ENCODE measurements around the gene SOX14. TPM values are rescaled to one million over a fixed set of nuclear protein-coding genes. Genes with fewer than 3 reads are reported as not detected.

SOX14 gene
- total RNA-seq, 1 donor from 2014 or later, result not detected

DNA sequence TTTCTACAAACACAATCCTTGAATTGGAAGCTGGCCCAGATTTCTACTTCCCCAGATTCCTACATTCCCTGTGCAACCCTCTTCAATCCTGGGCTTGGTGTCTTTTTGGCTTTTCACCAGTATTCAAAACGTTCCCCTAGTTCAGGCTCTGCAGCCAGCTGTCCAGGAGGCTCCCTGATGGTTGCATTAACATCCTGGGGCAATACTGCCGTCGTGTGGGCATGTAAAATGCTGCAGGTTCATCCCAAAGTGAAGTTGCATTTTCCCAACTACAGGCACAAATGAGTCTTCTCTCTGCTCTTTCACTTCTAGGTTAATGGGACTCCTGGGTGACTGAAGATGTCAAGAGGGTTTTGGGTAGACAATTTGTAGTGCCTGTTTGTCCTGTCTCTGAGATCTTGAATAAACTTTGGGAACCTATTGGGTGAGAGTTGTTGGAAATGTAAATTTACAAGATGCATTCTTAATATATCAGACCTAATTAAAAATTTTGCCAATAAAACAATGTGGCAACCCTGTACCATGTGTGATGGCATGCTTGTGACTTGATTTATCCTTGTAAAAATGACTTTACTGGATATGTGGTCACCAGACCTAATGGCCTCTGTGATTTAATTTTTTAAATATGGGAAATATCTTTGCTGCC lies 28.6 kb downstream of the SOX14 start:
- TF ChIP-seq, protein P1, sequence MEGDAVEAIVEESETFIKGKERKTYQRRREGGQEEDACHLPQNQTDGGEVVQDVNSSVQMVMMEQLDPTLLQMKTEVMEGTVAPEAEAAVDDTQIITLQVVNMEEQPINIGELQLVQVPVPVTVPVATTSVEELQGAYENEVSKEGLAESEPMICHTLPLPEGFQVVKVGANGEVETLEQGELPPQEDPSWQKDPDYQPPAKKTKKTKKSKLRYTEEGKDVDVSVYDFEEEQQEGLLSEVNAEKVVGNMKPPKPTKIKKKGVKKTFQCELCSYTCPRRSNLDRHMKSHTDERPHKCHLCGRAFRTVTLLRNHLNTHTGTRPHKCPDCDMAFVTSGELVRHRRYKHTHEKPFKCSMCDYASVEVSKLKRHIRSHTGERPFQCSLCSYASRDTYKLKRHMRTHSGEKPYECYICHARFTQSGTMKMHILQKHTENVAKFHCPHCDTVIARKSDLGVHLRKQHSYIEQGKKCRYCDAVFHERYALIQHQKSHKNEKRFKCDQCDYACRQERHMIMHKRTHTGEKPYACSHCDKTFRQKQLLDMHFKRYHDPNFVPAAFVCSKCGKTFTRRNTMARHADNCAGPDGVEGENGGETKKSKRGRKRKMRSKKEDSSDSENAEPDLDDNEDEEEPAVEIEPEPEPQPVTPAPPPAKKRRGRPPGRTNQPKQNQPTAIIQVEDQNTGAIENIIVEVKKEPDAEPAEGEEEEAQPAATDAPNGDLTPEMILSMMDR (IDR thresholded peaks at IDR 0.05), result peak; percentile 69
- no peak for TF ChIP-seq EZH2 (IDR thresholded peaks at IDR 0.05)
- Histone ChIP-seq H2AFZ (replicated peaks) (no peak overlapping the region), H3K9ac (no peak overlapping the region), H3K79me2 (ENCODE audit: low read depth) (no peaks in the 10 kb centered on the region), H3K4me1 (peaks cover 5% of the 10 kb centered on the region), H3K27ac (no peak overlapping the region), H4K20me1 (ENCODE audit: low read depth) (no peaks in the 10 kb centered on the region), H3K4me2 (no peak overlapping the region), H3K36me3 (no peaks in the 10 kb centered on the region), H3F3A (ENCODE audit: low read depth) (peaks cover 6% of the 10 kb centered on the region), H3K9me3 (ENCODE audit: low read depth) (no peaks in the 10 kb centered on the region), H3K27me3 (peaks cover 2% of the 10 kb centered on the region), H3K4me3 (no peak overlapping the region)
- no peaks in the 10 kb centered on the region for H3K36me3 Mint-ChIP-seq
- H3K27ac Mint-ChIP-seq, result no peak overlapping the region
- DNase-seq (ENCODE audit: low spot score), result peak; percentile 73
- no peak overlapping the region for H3K4me3 Mint-ChIP-seq
- H3K4me1 Mint-ChIP-seq, result no peaks in the 10 kb centered on the region
- no peaks in the 10 kb centered on the region for H3K9me3 Mint-ChIP-seq
- H3K27me3 Mint-ChIP-seq (ENCODE audit: insufficient read depth, low read depth), result no peaks in the 10 kb centered on the region

DNA sequence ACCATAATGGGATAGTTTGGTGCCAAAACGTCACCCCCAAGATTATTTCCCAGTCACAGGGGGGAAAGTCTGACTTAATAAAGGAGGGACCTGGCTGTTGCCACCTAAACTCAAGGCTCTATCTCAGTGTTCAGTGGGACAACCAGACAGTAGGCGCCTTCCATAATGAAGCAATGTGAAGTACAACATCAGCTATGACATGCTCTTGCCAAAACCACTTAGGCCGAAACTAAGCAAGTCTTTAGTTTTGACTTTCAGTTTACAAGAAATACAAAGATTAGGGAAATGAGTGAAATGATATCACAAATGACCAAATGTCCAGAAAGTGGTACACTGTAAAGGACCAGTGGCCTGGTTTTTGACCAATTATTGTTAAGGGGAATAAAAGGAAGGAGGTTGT lies 32.9 kb downstream of the SOX14 start:
- H3K27me3 Mint-ChIP-seq (ENCODE audit: insufficient read depth, low read depth), result peaks cover 3% of the 10 kb centered on the region
- H3K36me3 Mint-ChIP-seq, result no peaks in the 10 kb centered on the region
- Histone ChIP-seq H3K4me1 (no peaks in the 10 kb centered on the region), H3K27me3 (no peaks in the 10 kb centered on the region), H3K27ac (no peak overlapping the region), H2AFZ (replicated peaks) (no peak overlapping the region), H3K4me3 (no peak overlapping the region), H3F3A (ENCODE audit: low read depth) (no peaks in the 10 kb centered on the region), H4K20me1 (ENCODE audit: low read depth) (no peaks in the 10 kb centered on the region), H3K4me2 (no peak overlapping the region), H3K36me3 (no peaks in the 10 kb centered on the region), H3K79me2 (ENCODE audit: low read depth) (no peaks in the 10 kb centered on the region), H3K9me3 (ENCODE audit: low read depth) (no peaks in the 10 kb centered on the region), H3K9ac (no peak overlapping the region)
- H3K9me3 Mint-ChIP-seq, result no peaks in the 10 kb centered on the region
- H3K4me1 Mint-ChIP-seq, result no peaks in the 10 kb centered on the region
- no peak for TF ChIP-seq EZH2 (IDR thresholded peaks at IDR 0.05)
- no peak for TF ChIP-seq EZH2phosphoT487 (IDR thresholded peaks at IDR 0.05)
- TF ChIP-seq, protein P1 (IDR thresholded peaks at IDR 0.05), result no peak
- H3K4me3 Mint-ChIP-seq, result no peak overlapping the region
- H3K27ac Mint-ChIP-seq, result no peak overlapping the region
- no peak for DNase-seq (ENCODE audit: low spot score)

- no peaks in the 10 kb centered on the region for H3K4me1 Mint-ChIP-seq
- no peak overlapping the region for H3K4me3 Mint-ChIP-seq
- no peak overlapping the region for H3K4me3 ChIP-seq
- no peaks in the 10 kb centered on the region for H3K4me1 ChIP-seq
- no peak overlapping the region for H3K9ac ChIP-seq
- H4K20me1 ChIP-seq (ENCODE audit: low read depth), result no peaks in the 10 kb centered on the region
- no peak overlapping the region for H3K27ac ChIP-seq
- no peaks in the 10 kb centered on the region for H3F3A ChIP-seq (ENCODE audit: low read depth)
- DNase-seq (ENCODE audit: low spot score), result no peak
- H3K79me2 ChIP-seq (ENCODE audit: low read depth), result no peaks in the 10 kb centered on the region
- no peak overlapping the region for H3K27ac Mint-ChIP-seq
- no peaks in the 10 kb centered on the region for H3K36me3 ChIP-seq
- no peaks in the 10 kb centered on the region for H3K27me3 ChIP-seq
- TF ChIP-seq, protein P1 (IDR thresholded peaks at IDR 0.05), result no peak
- TF ChIP-seq EZH2 (IDR thresholded peaks at IDR 0.05), result no peak
- TF ChIP-seq EZH2phosphoT487 (IDR thresholded peaks at IDR 0.05), result no peak
- no peak overlapping the region for H3K4me2 ChIP-seq
- no peaks in the 10 kb centered on the region for H3K9me3 Mint-ChIP-seq
- H3K27me3 Mint-ChIP-seq (ENCODE audit: insufficient read depth, low read depth), result peaks cover 6% of the 10 kb centered on the region
- H3K36me3 Mint-ChIP-seq, result no peaks in the 10 kb centered on the region
- no peaks in the 10 kb centered on the region for H3K9me3 ChIP-seq (ENCODE audit: low read depth)
- H2AFZ ChIP-seq (replicated peaks), result no peak overlapping the region
Observed at GRCh38 chr3:137803215-137803614, 39.1 kb downstream of the SOX14 start.

All from neural progenitor cell (in vitro differentiated cells).